Upper lobe of left lung (tissue), 6 donors: ENCODE measurements around the gene OGFOD1. TPM values are rescaled to one million over a fixed set of nuclear protein-coding genes. Genes with fewer than 3 reads are reported as not detected.

Experiments used
- ATAC-seq, 2 donors: fragments of 200-7000 bp; cut with Tn5 transposase; one replicate each; pipeline ENCODE4 v1.9.1; 2022; ENCODE audit warnings: mild to moderate bottlenecking in 2 of 2, moderate library complexity in 2 of 2; ENCODE audit not compliant: low FRiP score in 2 of 2
- DNase-seq, 2 donors: peaks; one replicate each; pipeline ENCODE4 v3.0.0-alpha.2; 2019 to 2020
- H3K27ac ChIP-seq, 4 donors: fragments of 200-600 bp; sonication (generic); one replicate each; pipeline ENCODE4 v1.5.1; 2016 to 2019
- H3K27me3 ChIP-seq, 4 donors: fragments of 200-600 bp; sonication (generic); one replicate each; pipeline ENCODE4 v1.5.1; 2017 to 2019
- H3K36me3 ChIP-seq, 4 donors: fragments of 200-600 bp; sonication (generic); one replicate each; pipeline ENCODE4 v1.5.1; 2016 to 2019
- H3K4me1 ChIP-seq, 4 donors: fragments of 200-600 bp; sonication (generic); one replicate each; pipeline ENCODE4 v1.5.1; 2018 to 2019
- H3K4me3 ChIP-seq, 4 donors: fragments of 200-600 bp; sonication (generic); one replicate each; pipeline ENCODE4 v1.5.1; 2017 to 2019; ENCODE audit warnings: mild to moderate bottlenecking in 2 of 4, moderate library complexity in 1 of 4
- H3K9me3 ChIP-seq, 4 donors: fragments of 200-600 bp; sonication (generic); one replicate each; pipeline ENCODE4 v1.5.1; 2018 to 2019
- EP300 ChIP-seq, 4 donors: sonication (generic); formaldehyde crosslinking; IDR thresholded peaks; one replicate each; pipeline ENCODE4 v1.5.1; 2017; ENCODE audit warnings: antibody characterized with exemption in 4 of 4, control low read depth in 2 of 4
- POLR2A ChIP-seq, 4 donors: fragments of 450-650 bp; IDR thresholded peaks; one replicate each; pipeline ENCODE4 v1.5.1; 2016 to 2017; ENCODE audit warnings: antibody characterized with exemption in 4 of 4, mild to moderate bottlenecking in 2 of 4
- POLR2AphosphoS5 ChIP-seq, 2 donors: sonication (generic); formaldehyde crosslinking; IDR thresholded peaks; one replicate each; pipeline ENCODE4 v1.5.1; 2017; ENCODE audit warnings: antibody characterized with exemption in 2 of 2
- WGBS, 2 donors: methylation state at CpG; one replicate each; pipeline ENCODE4 v1.1.5; 2017 to 2018; 5-methylcytosine and 5-hydroxymethylcytosine counted together
- total RNA-seq, 6 donors: library from RNA; depleted of rRNA in 4 of 6; stranded (reverse); fragments of >200 nt in 4 of 6; gene quantifications; one replicate each; pipeline versions ENCODE4 v1.1.0 to v1.2.1, GENCODE V29; 2016 to 2021
- TF ChIP-seq, protein P1 (sequence below), 6 experiments: fragments of 450-650 bp in 4 of 6; fragments of 200-600 bp in 2 of 6; sonication (generic) in 2 of 6; IDR thresholded peaks; one replicate each; pipeline ENCODE4 v1.5.1; 2016 to 2019; ENCODE audit warnings: antibody characterized with exemption in 6 of 6
- donor health status: DM: no; HTN: no; CAD: no; lungs with moderate emphysema.
- donor health status: DM: no; HTN: yes; CAD: no; lungs with severe emphysema.

OGFOD1 gene
- total RNA-seq, 6 donors from 2014 or later = 19.8 to 72.3 (median 29.7) TPM

GRCh38 chr16:56466344-56466743 lies 15.0 kb downstream of the OGFOD1 start:
- peaks cover 20 to 90% (median 45%) of the 10 kb centered on the region in 4 donors for H3K36me3 ChIP-seq
- 97 to 100% methylated on average over 2 of the region's 2 CpGs for whole genome bisulfite sequencing, 2 donors

GRCh38 chr16:56468800-56469199 lies 17.4 kb downstream of the OGFOD1 start:
- Histone ChIP-seq H3K27me3 (no peaks in the 10 kb centered on the region), H3K4me1 (no peaks in the 10 kb centered on the region), H3K36me3 (peaks cover 29 to 100% (median 66%) of the 10 kb centered on the region in 4 donors), H3K4me3 (no peak overlapping the region), H3K27ac (no peak overlapping the region), H3K9me3 (no peaks in the 10 kb centered on the region)
- DNase-seq (no peak), ATAC-seq (no peak)
- TF ChIP-seq POLR2A (IDR thresholded peaks at IDR 0.05) (no peak), EP300 (IDR thresholded peaks at IDR 0.05) (no peak)

More at GRCh38 chr16:56466344-56466743, 15.0 kb downstream of the OGFOD1 start:
- DNase-seq (no peak), ATAC-seq (no peak)
- Histone ChIP-seq H3K9me3 (no peaks in the 10 kb centered on the region), H3K4me1 (peaks cover 0 to 6% (median 3%) of the 10 kb centered on the region in 4 donors), H3K27ac (no peak overlapping the region), H3K27me3 (no peaks in the 10 kb centered on the region), H3K4me3 (no peak overlapping the region)
- no peak for TF ChIP-seq EP300 (IDR thresholded peaks at IDR 0.05)
- no peak for TF ChIP-seq POLR2A (IDR thresholded peaks at IDR 0.05)
- TF ChIP-seq POLR2AphosphoS5 (IDR thresholded peaks at IDR 0.05) = no peak
- TF ChIP-seq, protein P1, sequence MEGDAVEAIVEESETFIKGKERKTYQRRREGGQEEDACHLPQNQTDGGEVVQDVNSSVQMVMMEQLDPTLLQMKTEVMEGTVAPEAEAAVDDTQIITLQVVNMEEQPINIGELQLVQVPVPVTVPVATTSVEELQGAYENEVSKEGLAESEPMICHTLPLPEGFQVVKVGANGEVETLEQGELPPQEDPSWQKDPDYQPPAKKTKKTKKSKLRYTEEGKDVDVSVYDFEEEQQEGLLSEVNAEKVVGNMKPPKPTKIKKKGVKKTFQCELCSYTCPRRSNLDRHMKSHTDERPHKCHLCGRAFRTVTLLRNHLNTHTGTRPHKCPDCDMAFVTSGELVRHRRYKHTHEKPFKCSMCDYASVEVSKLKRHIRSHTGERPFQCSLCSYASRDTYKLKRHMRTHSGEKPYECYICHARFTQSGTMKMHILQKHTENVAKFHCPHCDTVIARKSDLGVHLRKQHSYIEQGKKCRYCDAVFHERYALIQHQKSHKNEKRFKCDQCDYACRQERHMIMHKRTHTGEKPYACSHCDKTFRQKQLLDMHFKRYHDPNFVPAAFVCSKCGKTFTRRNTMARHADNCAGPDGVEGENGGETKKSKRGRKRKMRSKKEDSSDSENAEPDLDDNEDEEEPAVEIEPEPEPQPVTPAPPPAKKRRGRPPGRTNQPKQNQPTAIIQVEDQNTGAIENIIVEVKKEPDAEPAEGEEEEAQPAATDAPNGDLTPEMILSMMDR (IDR thresholded peaks at IDR 0.05) = no peak

GRCh38 chr16:56469748-56470147 lies 18.4 kb downstream of the OGFOD1 start:
- DNase-seq (no peak), ATAC-seq (no peak)
- Histone ChIP-seq H3K27me3 (no peaks in the 10 kb centered on the region), H3K9me3 (no peaks in the 10 kb centered on the region), H3K4me3 (no peak overlapping the region), H3K4me1 (no peaks in the 10 kb centered on the region), H3K36me3 (peaks cover 32 to 100% (median 72%) of the 10 kb centered on the region in 4 donors), H3K27ac (no peak overlapping the region)
- no peak for TF ChIP-seq POLR2AphosphoS5 (IDR thresholded peaks at IDR 0.05)
- 94 to 95% methylated on average over 5 to 7 of the region's 7 CpGs for WGBS, 2 donors

DNA sequence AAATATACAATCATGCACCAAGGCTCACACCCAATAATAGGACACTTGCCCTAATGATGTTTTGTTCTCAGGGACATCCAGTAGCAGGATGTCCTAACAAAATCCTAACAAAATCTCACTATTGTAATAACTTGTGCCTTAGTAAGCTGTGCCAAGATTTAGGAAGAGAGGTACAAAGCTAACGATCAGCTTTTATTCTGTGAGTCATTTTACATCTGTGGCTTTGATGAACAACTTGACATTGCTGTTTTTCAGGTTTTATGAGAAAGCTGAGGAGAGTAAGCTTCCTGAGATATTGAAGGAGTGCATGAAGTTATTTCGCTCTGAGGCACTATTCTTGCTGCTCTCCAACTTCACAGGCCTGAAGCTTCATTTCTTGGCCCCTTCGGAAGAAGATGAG lies 18.9 kb downstream of the OGFOD1 start:
- Histone ChIP-seq H3K9me3 (no peaks in the 10 kb centered on the region), H3K4me1 (no peaks in the 10 kb centered on the region), H3K27me3 (no peaks in the 10 kb centered on the region), H3K4me3 (no peak overlapping the region), H3K36me3 (peaks cover 37 to 100% (median 76%) of the 10 kb centered on the region in 4 donors), H3K27ac (no peak overlapping the region)
- ATAC-seq (no peak), DNase-seq (no peak)
- TF ChIP-seq POLR2AphosphoS5 (IDR thresholded peaks at IDR 0.05) (no peak), POLR2A (IDR thresholded peaks at IDR 0.05) (no peak), EP300 (IDR thresholded peaks at IDR 0.05) (no peak)
- TF ChIP-seq, protein P1 (IDR thresholded peaks at IDR 0.05) = no peak
- WGBS, 2 donors = 86% methylated on average over 3 of the region's 3 CpGs

DNA sequence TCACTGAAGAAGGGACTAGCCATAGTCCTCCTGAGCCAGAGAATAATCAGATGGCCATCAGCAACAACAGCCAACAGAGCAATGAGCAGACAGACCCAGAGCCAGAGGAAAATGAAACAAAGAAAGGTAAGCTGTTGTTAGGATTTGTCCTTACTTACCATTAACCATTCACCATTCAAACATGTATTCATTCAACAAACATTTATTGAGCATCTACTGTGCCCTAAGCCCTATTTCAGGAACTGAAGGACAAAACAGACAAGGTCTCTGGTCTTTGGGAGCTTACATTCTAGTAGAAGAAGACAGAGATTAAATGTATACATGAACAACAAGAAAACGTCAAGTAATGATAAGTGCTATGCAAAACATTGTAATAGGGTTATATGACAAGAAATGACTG lies 19.3 kb downstream of the OGFOD1 start:
- Histone ChIP-seq H3K9me3 (no peaks in the 10 kb centered on the region), H3K4me3 (no peak overlapping the region), H3K36me3 (peaks cover 41 to 100% (median 78%) of the 10 kb centered on the region in 4 donors), H3K27ac (no peak overlapping the region), H3K4me1 (no peaks in the 10 kb centered on the region), H3K27me3 (no peaks in the 10 kb centered on the region)
- TF ChIP-seq POLR2AphosphoS5 (IDR thresholded peaks at IDR 0.05) = no peak
- TF ChIP-seq EP300 (IDR thresholded peaks at IDR 0.05) = no peak
- TF ChIP-seq, protein P1 (IDR thresholded peaks at IDR 0.05) = no peak
- TF ChIP-seq POLR2A (IDR thresholded peaks at IDR 0.05) = no peak
- 86 to 89% methylated on average over 1 of the region's 1 CpG for WGBS, 2 donors
- DNase-seq = no peak
- no peak for ATAC-seq

DNA sequence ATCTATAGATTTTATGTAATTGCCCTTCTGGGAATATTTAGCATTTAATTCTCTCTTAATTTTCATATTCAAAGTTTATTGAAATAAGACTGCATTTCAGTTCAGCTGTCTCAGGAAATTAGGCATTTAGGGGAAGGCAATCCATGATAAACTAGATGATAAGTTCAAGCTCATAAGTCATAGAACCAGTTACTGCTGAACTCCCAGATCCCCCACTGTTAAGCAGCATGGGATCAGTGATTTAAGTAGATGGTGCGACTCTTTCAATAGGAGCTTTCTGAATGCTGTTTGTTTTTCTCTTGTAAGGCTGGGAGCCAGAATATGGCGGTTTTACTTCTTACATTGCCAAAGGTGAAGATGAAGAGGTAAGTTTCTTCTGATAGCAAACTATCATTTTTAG lies 23.8 kb downstream of the OGFOD1 start:
- peaks cover 34 to 96% (median 69%) of the 10 kb centered on the region in 4 donors for H3K36me3 ChIP-seq
- H3K27me3 ChIP-seq = no peaks in the 10 kb centered on the region
- H3K4me1 ChIP-seq = no peaks in the 10 kb centered on the region
- H3K9me3 ChIP-seq = no peaks in the 10 kb centered on the region
- no peak overlapping the region for H3K4me3 ChIP-seq
- no peak overlapping the region for H3K27ac ChIP-seq
- TF ChIP-seq POLR2A (IDR thresholded peaks at IDR 0.05) = no peak
- TF ChIP-seq POLR2AphosphoS5 (IDR thresholded peaks at IDR 0.05) = no peak
- TF ChIP-seq, protein P1 (IDR thresholded peaks at IDR 0.05) = no peak
- no peak for TF ChIP-seq EP300 (IDR thresholded peaks at IDR 0.05)
- WGBS, 2 donors = 84 to 85% methylated on average over 2 of the region's 2 CpGs
- DNase-seq (no peak), ATAC-seq (no peak)
